H9 (cell line): ENCODE data around the gene IL31RA. TPM values are rescaled to one million over a fixed set of nuclear protein-coding genes. Genes with fewer than 3 reads are reported as not detected.

ENCODE experiments used
- DNase-seq: peaks from one replicate; pipeline ENCODE4 v3.0.0-alpha.2; 2017
- H2AFZ ChIP-seq: one replicate; pipeline ENCODE4 v1.6.1; 2013; ENCODE audit warnings: mild to moderate bottlenecking, low read length, control low read depth, moderate library complexity
- H2AK5ac ChIP-seq: 2 replicates; pipeline ENCODE4 v1.6.1; 2013; ENCODE audit warnings: low read length, control low read depth, mixed read lengths; ENCODE audit not compliant: insufficient read length
- H2BK120ac ChIP-seq: one replicate; pipeline ENCODE4 v1.6.1; 2013; ENCODE audit warnings: low read depth, mild to moderate bottlenecking, low read length, control low read depth, inconsistent platforms; ENCODE audit not compliant: poor library complexity, severe bottlenecking
- H2BK12ac ChIP-seq: 2 replicates; pipeline ENCODE4 v1.6.1; 2013; ENCODE audit warnings: low read length, control low read depth, mixed read lengths, low read depth; ENCODE audit not compliant: insufficient read length
- H2BK15ac ChIP-seq: 2 replicates; pipeline ENCODE4 v1.6.1; 2013; ENCODE audit warnings: low read depth, low read length, control low read depth
- H2BK20ac ChIP-seq: one replicate; pipeline ENCODE4 v1.6.1; 2013; ENCODE audit warnings: low read depth, mild to moderate bottlenecking, low read length, control low read depth, inconsistent platforms; ENCODE audit not compliant: poor library complexity, severe bottlenecking
- H2BK5ac ChIP-seq: 2 replicates; pipeline ENCODE4 v1.6.1; 2013; ENCODE audit warnings: low read length, control low read depth, mixed read lengths; ENCODE audit not compliant: insufficient read length
- H3K14ac ChIP-seq: 2 replicates; pipeline ENCODE4 v1.6.1; 2013; ENCODE audit warnings: low read length, control low read depth; ENCODE audit not compliant: insufficient read depth
- H3K18ac ChIP-seq: 2 replicates; pipeline ENCODE4 v1.6.1; 2013; ENCODE audit warnings: low read depth, mild to moderate bottlenecking, mixed read lengths, low read length, control low read depth; ENCODE audit not compliant: insufficient read length
- H3K23ac ChIP-seq: 2 replicates; pipeline ENCODE4 v1.6.1; 2013; ENCODE audit warnings: low read length, control low read depth, mixed read lengths, low read depth; ENCODE audit not compliant: insufficient read length
- H3K23me2 ChIP-seq: 2 replicates; pipeline ENCODE4 v1.6.1; 2013; ENCODE audit warnings: low read depth, mild to moderate bottlenecking, mixed read lengths, low read length, control low read depth; ENCODE audit not compliant: insufficient read length, poor library complexity, severe bottlenecking
- H3K27ac ChIP-seq: 2 replicates; pipeline ENCODE4 v1.5.1; 2013; ENCODE audit warnings: low read length, control low read depth, mixed read lengths, low read depth; ENCODE audit not compliant: insufficient read length
- H3K27me3 ChIP-seq: 2 replicates; pipeline ENCODE4 v1.6.1; 2013; ENCODE audit warnings: low read length, control low read depth, inconsistent platforms; ENCODE audit not compliant: insufficient read depth
- H3K4ac ChIP-seq: 2 replicates; pipeline ENCODE4 v1.6.1; 2013; ENCODE audit warnings: low read depth, mild to moderate bottlenecking, control low read depth, inconsistent platforms, low read length, moderate library complexity
- H3K4me1 ChIP-seq: 2 replicates; pipeline ENCODE4 v1.6.1; 2013; ENCODE audit warnings: low read length, control low read depth, inconsistent platforms; ENCODE audit not compliant: insufficient read depth
- H3K4me2 ChIP-seq: 2 replicates; pipeline ENCODE4 v1.6.1; 2013; ENCODE audit warnings: low read length, control low read depth, mixed read lengths; ENCODE audit not compliant: insufficient read length, insufficient read depth
- H3K56ac ChIP-seq: 2 replicates; pipeline ENCODE4 v1.6.1; 2013; ENCODE audit warnings: low read depth, mild to moderate bottlenecking, mixed read lengths, low read length, control low read depth; ENCODE audit not compliant: insufficient read length
- H3K79me1 ChIP-seq: 2 replicates; pipeline ENCODE4 v1.6.1; 2013; ENCODE audit warnings: low read depth, mild to moderate bottlenecking, moderate library complexity, low read length, control low read depth, inconsistent platforms; ENCODE audit not compliant: insufficient read depth, poor library complexity, severe bottlenecking
- H3K79me2 ChIP-seq: 2 replicates; pipeline ENCODE4 v1.6.1; 2013; ENCODE audit warnings: low read length, control low read depth, inconsistent platforms; ENCODE audit not compliant: insufficient read depth
- H3K9ac ChIP-seq: 2 replicates; pipeline ENCODE4 v1.6.1; 2013; ENCODE audit warnings: low read length, control low read depth, mixed read lengths; ENCODE audit not compliant: insufficient read length; ENCODE audit errors: extremely low read depth
- H3K9me3 ChIP-seq: one replicate; pipeline ENCODE4 v1.6.1; 2013; ENCODE audit warnings: low read depth, low read length, inconsistent platforms; ENCODE audit not compliant: control insufficient read depth
- H3T11ph ChIP-seq: one replicate; pipeline ENCODE4 v1.6.1; 2013; ENCODE audit warnings: mild to moderate bottlenecking, low read length, control low read depth, inconsistent platforms
- H4K20me1 ChIP-seq: one replicate; pipeline ENCODE4 v1.6.1; 2013; ENCODE audit not compliant: control insufficient read depth, insufficient read length, insufficient read depth
- H4K5ac ChIP-seq: 2 replicates; pipeline ENCODE4 v1.6.1; 2013; ENCODE audit warnings: low read depth, mild to moderate bottlenecking, mixed read lengths, low read length, control low read depth; ENCODE audit not compliant: insufficient read length
- H4K8ac ChIP-seq: replicated peaks from 2 replicates; pipeline ENCODE4 v1.6.1; 2013; ENCODE audit warnings: low read length, control low read depth, mixed read lengths, low read depth; ENCODE audit not compliant: insufficient read length
- H4K91ac ChIP-seq: 2 replicates; pipeline ENCODE4 v1.6.1; 2013; ENCODE audit warnings: low read depth, mild to moderate bottlenecking, moderate library complexity, mixed read lengths, low read length, control low read depth; ENCODE audit not compliant: insufficient read length
- H3K27ac Mint-ChIP-seq, 3 experiments: 2 replicates in 2 of 3; 3 replicates in 1 of 3; pipeline ENCODE4 v1.8.0; 2020 to 2021; ENCODE audit warnings: mixed read lengths in 3 of 3, mild to moderate bottlenecking in 1 of 3, moderate library complexity in 1 of 3
- H3K27me3 Mint-ChIP-seq: 2 replicates; pipeline ENCODE4 v1.8.0; 2021; ENCODE audit warnings: low read depth, mild to moderate bottlenecking, moderate library complexity, mixed read lengths
- H3K36me3 Mint-ChIP-seq, 3 experiments: 2 replicates in 2 of 3; 3 replicates in 1 of 3; pipeline ENCODE4 v1.8.0; 2020 to 2021; ENCODE audit warnings: low read depth in 3 of 3, mixed read lengths in 3 of 3; ENCODE audit not compliant: insufficient read depth in 1 of 3
- H3K4me1 Mint-ChIP-seq, 2 experiments: 2 replicates each; pipeline ENCODE4 v1.8.0; 2020; ENCODE audit warnings: mixed read lengths in 2 of 2
- H3K4me3 Mint-ChIP-seq, 2 experiments: 2 replicates in 1 of 2; 3 replicates in 1 of 2; pipeline ENCODE4 v1.8.0; 2020 to 2021; ENCODE audit warnings: mild to moderate bottlenecking in 2 of 2, mixed read lengths in 2 of 2, moderate library complexity in 1 of 2
- H3K9me3 Mint-ChIP-seq, 2 experiments: 2 replicates in 1 of 2; 3 replicates in 1 of 2; pipeline ENCODE4 v1.8.0; 2020; ENCODE audit warnings: mild to moderate bottlenecking in 2 of 2, mixed read lengths in 2 of 2, moderate library complexity in 1 of 2
- WGBS: extraction: QIAGEN DNeasy Blood & Tissue Kit; methylation state at CpG from one replicate; pipeline ENCODE4 v1.1.7; 2013; ENCODE audit warnings: missing lambda C conversion rate, low lambda C conversion rate, mixed read lengths; ENCODE audit not compliant: insufficient read length; ENCODE audit errors: extremely low coverage; 5-methylcytosine and 5-hydroxymethylcytosine counted together
- total RNA-seq: library from RNA; stranded (reverse); gene quantifications from 2 replicates; pipeline ENCODE4 v1.2.1, GENCODE V29; 2021
- TF ChIP-seq, protein P1 (sequence below): fragments of 200-600 bp; sonication (generic); conservative IDR thresholded peaks from 3 replicates; pipeline ENCODE4 v1.8.0; 2021; ENCODE audit warnings: antibody characterized with exemption, mild to moderate bottlenecking

The IL31RA gene
- total RNA-seq, 1 experiment from 2014 or later = 0.11 TPM

GRCh38 chr5:55892479-55892878 lies 41.3 kb downstream of the IL31RA start:
- no peak overlapping the region for H3K18ac ChIP-seq
- H3K27me3 ChIP-seq = no peaks in the 10 kb centered on the region
- H3K14ac ChIP-seq = no peak overlapping the region
- Mint-ChIP-seq H3K9me3 (peaks cover 0 to 2% of the 10 kb centered on the region in 2 experiments; a peak in 2 of 5 replicates), H3K4me3 (no peak overlapping the region), H3K36me3 (peaks cover 0 to 4% (median 0%) of the 10 kb centered on the region in 3 experiments; a peak in 3 of 7 replicates), H3K4me1 (no peaks in the 10 kb centered on the region; a peak in 1 of 4 replicates), H3K27me3 (peaks cover 2% of the 10 kb centered on the region), H3K27ac (no peak overlapping the region)
- no peak overlapping the region for H2AFZ ChIP-seq
- no peak overlapping the region for H4K5ac ChIP-seq
- H3K27ac ChIP-seq = no peak overlapping the region
- H2BK15ac ChIP-seq = no peak overlapping the region
- no peaks in the 10 kb centered on the region for H3K79me1 ChIP-seq
- no peak overlapping the region for H4K8ac ChIP-seq
- H3K23me2 ChIP-seq = no peaks in the 10 kb centered on the region
- no peak overlapping the region for H2BK12ac ChIP-seq
- H3K9ac ChIP-seq = no peak overlapping the region
- no peak for DNase-seq
- H3K56ac ChIP-seq = no peak overlapping the region
- no peaks in the 10 kb centered on the region for H3K4me1 ChIP-seq
- no peaks in the 10 kb centered on the region for H3K79me2 ChIP-seq
- no peak overlapping the region for H2BK5ac ChIP-seq
- no peak overlapping the region for H2BK120ac ChIP-seq
- H3K4me2 ChIP-seq = no peak overlapping the region
- H3K9me3 ChIP-seq = no peaks in the 10 kb centered on the region
- no peaks in the 10 kb centered on the region for H4K20me1 ChIP-seq
- no peak overlapping the region for H3T11ph ChIP-seq
- no peak overlapping the region for H3K23ac ChIP-seq
- no peak overlapping the region for H2AK5ac ChIP-seq
- no CpG with 5 or more reads among the region's 2 CpGs for WGBS
- H2BK20ac ChIP-seq = no peak overlapping the region
- no peak overlapping the region for H3K4ac ChIP-seq
- TF ChIP-seq, protein P1, sequence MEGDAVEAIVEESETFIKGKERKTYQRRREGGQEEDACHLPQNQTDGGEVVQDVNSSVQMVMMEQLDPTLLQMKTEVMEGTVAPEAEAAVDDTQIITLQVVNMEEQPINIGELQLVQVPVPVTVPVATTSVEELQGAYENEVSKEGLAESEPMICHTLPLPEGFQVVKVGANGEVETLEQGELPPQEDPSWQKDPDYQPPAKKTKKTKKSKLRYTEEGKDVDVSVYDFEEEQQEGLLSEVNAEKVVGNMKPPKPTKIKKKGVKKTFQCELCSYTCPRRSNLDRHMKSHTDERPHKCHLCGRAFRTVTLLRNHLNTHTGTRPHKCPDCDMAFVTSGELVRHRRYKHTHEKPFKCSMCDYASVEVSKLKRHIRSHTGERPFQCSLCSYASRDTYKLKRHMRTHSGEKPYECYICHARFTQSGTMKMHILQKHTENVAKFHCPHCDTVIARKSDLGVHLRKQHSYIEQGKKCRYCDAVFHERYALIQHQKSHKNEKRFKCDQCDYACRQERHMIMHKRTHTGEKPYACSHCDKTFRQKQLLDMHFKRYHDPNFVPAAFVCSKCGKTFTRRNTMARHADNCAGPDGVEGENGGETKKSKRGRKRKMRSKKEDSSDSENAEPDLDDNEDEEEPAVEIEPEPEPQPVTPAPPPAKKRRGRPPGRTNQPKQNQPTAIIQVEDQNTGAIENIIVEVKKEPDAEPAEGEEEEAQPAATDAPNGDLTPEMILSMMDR = no peak
- no peak overlapping the region for H4K91ac ChIP-seq
